H9 (cell line): ENCODE results near the gene ERCC6L. TPM values are rescaled to one million over a fixed set of nuclear protein-coding genes. Genes with fewer than 3 reads are reported as not detected.

Experiments used
- DNase-seq: peaks from one replicate; pipeline ENCODE4 v3.0.0-alpha.2; 2017
- H2AFZ ChIP-seq: one replicate; pipeline ENCODE4 v1.6.1; 2013; ENCODE audit warnings: mild to moderate bottlenecking, low read length, control low read depth, moderate library complexity
- H2AK5ac ChIP-seq: 2 replicates; pipeline ENCODE4 v1.6.1; 2013; ENCODE audit warnings: low read length, control low read depth, mixed read lengths; ENCODE audit not compliant: insufficient read length
- H2BK120ac ChIP-seq: one replicate; pipeline ENCODE4 v1.6.1; 2013; ENCODE audit warnings: low read depth, mild to moderate bottlenecking, low read length, control low read depth, inconsistent platforms; ENCODE audit not compliant: poor library complexity, severe bottlenecking
- H2BK12ac ChIP-seq: 2 replicates; pipeline ENCODE4 v1.6.1; 2013; ENCODE audit warnings: low read length, control low read depth, mixed read lengths, low read depth; ENCODE audit not compliant: insufficient read length
- H2BK15ac ChIP-seq: 2 replicates; pipeline ENCODE4 v1.6.1; 2013; ENCODE audit warnings: low read depth, low read length, control low read depth
- H2BK20ac ChIP-seq: one replicate; pipeline ENCODE4 v1.6.1; 2013; ENCODE audit warnings: low read depth, mild to moderate bottlenecking, low read length, control low read depth, inconsistent platforms; ENCODE audit not compliant: poor library complexity, severe bottlenecking
- H2BK5ac ChIP-seq: 2 replicates; pipeline ENCODE4 v1.6.1; 2013; ENCODE audit warnings: low read length, control low read depth, mixed read lengths; ENCODE audit not compliant: insufficient read length
- H3K14ac ChIP-seq: 2 replicates; pipeline ENCODE4 v1.6.1; 2013; ENCODE audit warnings: low read length, control low read depth; ENCODE audit not compliant: insufficient read depth
- H3K18ac ChIP-seq: 2 replicates; pipeline ENCODE4 v1.6.1; 2013; ENCODE audit warnings: low read depth, mild to moderate bottlenecking, mixed read lengths, low read length, control low read depth; ENCODE audit not compliant: insufficient read length
- H3K23ac ChIP-seq: 2 replicates; pipeline ENCODE4 v1.6.1; 2013; ENCODE audit warnings: low read length, control low read depth, mixed read lengths, low read depth; ENCODE audit not compliant: insufficient read length
- H3K23me2 ChIP-seq: 2 replicates; pipeline ENCODE4 v1.6.1; 2013; ENCODE audit warnings: low read depth, mild to moderate bottlenecking, mixed read lengths, low read length, control low read depth; ENCODE audit not compliant: insufficient read length, poor library complexity, severe bottlenecking
- H3K27ac ChIP-seq: 2 replicates; pipeline ENCODE4 v1.5.1; 2013; ENCODE audit warnings: low read length, control low read depth, mixed read lengths, low read depth; ENCODE audit not compliant: insufficient read length
- H3K27me3 ChIP-seq: 2 replicates; pipeline ENCODE4 v1.6.1; 2013; ENCODE audit warnings: low read length, control low read depth, inconsistent platforms; ENCODE audit not compliant: insufficient read depth
- H3K4ac ChIP-seq: 2 replicates; pipeline ENCODE4 v1.6.1; 2013; ENCODE audit warnings: low read depth, mild to moderate bottlenecking, control low read depth, inconsistent platforms, low read length, moderate library complexity
- H3K4me1 ChIP-seq: 2 replicates; pipeline ENCODE4 v1.6.1; 2013; ENCODE audit warnings: low read length, control low read depth, inconsistent platforms; ENCODE audit not compliant: insufficient read depth
- H3K4me2 ChIP-seq: 2 replicates; pipeline ENCODE4 v1.6.1; 2013; ENCODE audit warnings: low read length, control low read depth, mixed read lengths; ENCODE audit not compliant: insufficient read length, insufficient read depth
- H3K56ac ChIP-seq: 2 replicates; pipeline ENCODE4 v1.6.1; 2013; ENCODE audit warnings: low read depth, mild to moderate bottlenecking, mixed read lengths, low read length, control low read depth; ENCODE audit not compliant: insufficient read length
- H3K79me1 ChIP-seq: 2 replicates; pipeline ENCODE4 v1.6.1; 2013; ENCODE audit warnings: low read depth, mild to moderate bottlenecking, moderate library complexity, low read length, control low read depth, inconsistent platforms; ENCODE audit not compliant: insufficient read depth, poor library complexity, severe bottlenecking
- H3K79me2 ChIP-seq: 2 replicates; pipeline ENCODE4 v1.6.1; 2013; ENCODE audit warnings: low read length, control low read depth, inconsistent platforms; ENCODE audit not compliant: insufficient read depth
- H3K9ac ChIP-seq: 2 replicates; pipeline ENCODE4 v1.6.1; 2013; ENCODE audit warnings: low read length, control low read depth, mixed read lengths; ENCODE audit not compliant: insufficient read length; ENCODE audit errors: extremely low read depth
- H3K9me3 ChIP-seq: one replicate; pipeline ENCODE4 v1.6.1; 2013; ENCODE audit warnings: low read depth, low read length, inconsistent platforms; ENCODE audit not compliant: control insufficient read depth
- H3T11ph ChIP-seq: one replicate; pipeline ENCODE4 v1.6.1; 2013; ENCODE audit warnings: mild to moderate bottlenecking, low read length, control low read depth, inconsistent platforms
- H4K20me1 ChIP-seq: one replicate; pipeline ENCODE4 v1.6.1; 2013; ENCODE audit not compliant: control insufficient read depth, insufficient read length, insufficient read depth
- H4K5ac ChIP-seq: 2 replicates; pipeline ENCODE4 v1.6.1; 2013; ENCODE audit warnings: low read depth, mild to moderate bottlenecking, mixed read lengths, low read length, control low read depth; ENCODE audit not compliant: insufficient read length
- H4K8ac ChIP-seq: replicated peaks from 2 replicates; pipeline ENCODE4 v1.6.1; 2013; ENCODE audit warnings: low read length, control low read depth, mixed read lengths, low read depth; ENCODE audit not compliant: insufficient read length
- H4K91ac ChIP-seq: 2 replicates; pipeline ENCODE4 v1.6.1; 2013; ENCODE audit warnings: low read depth, mild to moderate bottlenecking, moderate library complexity, mixed read lengths, low read length, control low read depth; ENCODE audit not compliant: insufficient read length
- H3K27ac Mint-ChIP-seq, 3 experiments: 2 replicates in 2 of 3; 3 replicates in 1 of 3; pipeline ENCODE4 v1.8.0; 2020 to 2021; ENCODE audit warnings: mixed read lengths in 3 of 3, mild to moderate bottlenecking in 1 of 3, moderate library complexity in 1 of 3
- H3K27me3 Mint-ChIP-seq: 2 replicates; pipeline ENCODE4 v1.8.0; 2021; ENCODE audit warnings: low read depth, mild to moderate bottlenecking, moderate library complexity, mixed read lengths
- H3K36me3 Mint-ChIP-seq, 3 experiments: 2 replicates in 2 of 3; 3 replicates in 1 of 3; pipeline ENCODE4 v1.8.0; 2020 to 2021; ENCODE audit warnings: low read depth in 3 of 3, mixed read lengths in 3 of 3; ENCODE audit not compliant: insufficient read depth in 1 of 3
- H3K4me1 Mint-ChIP-seq, 2 experiments: 2 replicates each; pipeline ENCODE4 v1.8.0; 2020; ENCODE audit warnings: mixed read lengths in 2 of 2
- H3K4me3 Mint-ChIP-seq, 2 experiments: 2 replicates in 1 of 2; 3 replicates in 1 of 2; pipeline ENCODE4 v1.8.0; 2020 to 2021; ENCODE audit warnings: mild to moderate bottlenecking in 2 of 2, mixed read lengths in 2 of 2, moderate library complexity in 1 of 2
- H3K9me3 Mint-ChIP-seq, 2 experiments: 2 replicates in 1 of 2; 3 replicates in 1 of 2; pipeline ENCODE4 v1.8.0; 2020; ENCODE audit warnings: mild to moderate bottlenecking in 2 of 2, mixed read lengths in 2 of 2, moderate library complexity in 1 of 2
- WGBS: extraction: QIAGEN DNeasy Blood & Tissue Kit; methylation state at CpG from one replicate; pipeline ENCODE4 v1.1.7; 2013; ENCODE audit warnings: missing lambda C conversion rate, low lambda C conversion rate, mixed read lengths; ENCODE audit not compliant: insufficient read length; ENCODE audit errors: extremely low coverage; 5-methylcytosine and 5-hydroxymethylcytosine counted together
- total RNA-seq: library from RNA; stranded (reverse); gene quantifications from 2 replicates; pipeline ENCODE4 v1.2.1, GENCODE V29; 2021
- TF ChIP-seq, protein P1 (sequence below): fragments of 200-600 bp; sonication (generic); conservative IDR thresholded peaks from 3 replicates; pipeline ENCODE4 v1.8.0; 2021; ENCODE audit warnings: antibody characterized with exemption, mild to moderate bottlenecking

Gene ERCC6L
- total RNA-seq, 1 experiment from 2014 or later: 18.1 TPM

DNA sequence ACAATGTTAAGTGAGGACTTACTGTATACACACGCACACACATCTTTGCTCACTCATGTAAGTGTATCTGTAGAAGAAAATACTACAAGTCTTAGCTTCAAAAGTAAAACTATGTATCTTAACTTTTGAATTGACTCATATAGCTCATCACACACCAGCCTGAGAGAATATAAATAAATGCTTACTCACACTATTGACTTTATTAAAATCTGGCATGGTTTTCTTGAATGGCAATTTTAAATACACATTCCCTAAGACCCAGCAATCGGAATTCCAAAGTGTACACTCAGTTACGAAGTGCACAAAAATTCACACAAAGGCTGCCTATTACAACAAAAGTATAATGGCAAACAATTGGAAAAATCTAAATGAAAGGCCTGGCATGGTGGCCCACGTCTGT is 2.0 kb downstream of the ERCC6L start:
- Histone ChIP-seq H2BK5ac (no peak overlapping the region), H3K4me2 (no peak overlapping the region), H3T11ph (no peak overlapping the region), H3K56ac (no peak overlapping the region), H3K4ac (no peak overlapping the region), H3K9ac (no peak overlapping the region), H4K5ac (no peak overlapping the region), H2BK15ac (no peak overlapping the region), H3K79me1 (no peaks in the 10 kb centered on the region), H3K9me3 (peaks cover under 1% of the 10 kb centered on the region), H4K8ac (no peak overlapping the region), H2BK120ac (no peak overlapping the region), H3K18ac (no peak overlapping the region), H4K20me1 (no peaks in the 10 kb centered on the region), H3K27me3 (no peaks in the 10 kb centered on the region), H3K27ac (no peak overlapping the region), H3K79me2 (peaks cover 4% of the 10 kb centered on the region; the same call in 1 of the 2 replicates), H2BK20ac (no peak overlapping the region), H2AK5ac (no peak overlapping the region), H3K23ac (no peak overlapping the region), H2AFZ (no peak overlapping the region), H4K91ac (no peak overlapping the region), H3K23me2 (peaks cover 3% of the 10 kb centered on the region), H3K4me1 (no peaks in the 10 kb centered on the region), H2BK12ac (no peak overlapping the region), H3K14ac (no peak overlapping the region)
- no peak for DNase-seq
- Mint-ChIP-seq H3K4me1 (peaks cover 0 to 6% of the 10 kb centered on the region in 2 experiments; a peak in 2 of 4 replicates), H3K27ac (no peak overlapping the region), H3K27me3 (no peaks in the 10 kb centered on the region; the same call in 1 of the 2 replicates), H3K9me3 (peaks cover 64 to 75% of the 10 kb centered on the region in 2 experiments), H3K36me3 (peaks cover 34 to 50% (median 44%) of the 10 kb centered on the region in 3 experiments), H3K4me3 (peak overlapping the region; percentile 7 to 17; a peak in 1 of 5 replicates)
- no CpG with 5 or more reads among the region's 4 CpGs for WGBS
- TF ChIP-seq, protein P1, sequence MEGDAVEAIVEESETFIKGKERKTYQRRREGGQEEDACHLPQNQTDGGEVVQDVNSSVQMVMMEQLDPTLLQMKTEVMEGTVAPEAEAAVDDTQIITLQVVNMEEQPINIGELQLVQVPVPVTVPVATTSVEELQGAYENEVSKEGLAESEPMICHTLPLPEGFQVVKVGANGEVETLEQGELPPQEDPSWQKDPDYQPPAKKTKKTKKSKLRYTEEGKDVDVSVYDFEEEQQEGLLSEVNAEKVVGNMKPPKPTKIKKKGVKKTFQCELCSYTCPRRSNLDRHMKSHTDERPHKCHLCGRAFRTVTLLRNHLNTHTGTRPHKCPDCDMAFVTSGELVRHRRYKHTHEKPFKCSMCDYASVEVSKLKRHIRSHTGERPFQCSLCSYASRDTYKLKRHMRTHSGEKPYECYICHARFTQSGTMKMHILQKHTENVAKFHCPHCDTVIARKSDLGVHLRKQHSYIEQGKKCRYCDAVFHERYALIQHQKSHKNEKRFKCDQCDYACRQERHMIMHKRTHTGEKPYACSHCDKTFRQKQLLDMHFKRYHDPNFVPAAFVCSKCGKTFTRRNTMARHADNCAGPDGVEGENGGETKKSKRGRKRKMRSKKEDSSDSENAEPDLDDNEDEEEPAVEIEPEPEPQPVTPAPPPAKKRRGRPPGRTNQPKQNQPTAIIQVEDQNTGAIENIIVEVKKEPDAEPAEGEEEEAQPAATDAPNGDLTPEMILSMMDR: no peak
